ENCODE measurements around the gene ULK3. TPM values are rescaled to one million over a fixed set of nuclear protein-coding genes. Genes with fewer than 3 reads are reported as not detected.

The ULK3 gene
- total and polyA plus RNA-seq, 2 donors: 26.0 to 59.4 TPM

- H3K4me1 ChIP-seq (ENCODE audit: control insufficient read depth in 2 of 2, insufficient read depth in 2 of 2, low read length in 2 of 2): no peaks in the 10 kb centered on the region
- 97% methylated on average over 15 of the region's 15 CpGs for WGBS
- no peak for DNase-seq (ENCODE audit: low read depth in 6 of 9, low spot score in 9 of 9)
- H3K4me3 ChIP-seq (ENCODE audit: low read length in 2 of 2): no peak overlapping the region
- H3K9me3 ChIP-seq (ENCODE audit: control insufficient read depth in 2 of 2, insufficient read depth in 1 of 2, low read length in 1 of 2): no peaks in the 10 kb centered on the region
- peaks cover 0 to 22% of the 10 kb centered on the region in 2 donors for H3K27me3 ChIP-seq (ENCODE audit: control insufficient read depth in 2 of 2, insufficient read depth in 1 of 2, low read length in 1 of 2)
- no peak overlapping the region for H3K27ac ChIP-seq (ENCODE audit: low read depth in 1 of 2, low read length in 1 of 2)
- no peaks in the 10 kb centered on the region for H3K36me3 ChIP-seq (ENCODE audit: control insufficient read depth in 2 of 2, insufficient read depth in 2 of 2, low read length in 1 of 2)
These were observed 27.0 kb downstream of the ULK3 start for GRCh38 chr15:74815961-74816360.

DNA sequence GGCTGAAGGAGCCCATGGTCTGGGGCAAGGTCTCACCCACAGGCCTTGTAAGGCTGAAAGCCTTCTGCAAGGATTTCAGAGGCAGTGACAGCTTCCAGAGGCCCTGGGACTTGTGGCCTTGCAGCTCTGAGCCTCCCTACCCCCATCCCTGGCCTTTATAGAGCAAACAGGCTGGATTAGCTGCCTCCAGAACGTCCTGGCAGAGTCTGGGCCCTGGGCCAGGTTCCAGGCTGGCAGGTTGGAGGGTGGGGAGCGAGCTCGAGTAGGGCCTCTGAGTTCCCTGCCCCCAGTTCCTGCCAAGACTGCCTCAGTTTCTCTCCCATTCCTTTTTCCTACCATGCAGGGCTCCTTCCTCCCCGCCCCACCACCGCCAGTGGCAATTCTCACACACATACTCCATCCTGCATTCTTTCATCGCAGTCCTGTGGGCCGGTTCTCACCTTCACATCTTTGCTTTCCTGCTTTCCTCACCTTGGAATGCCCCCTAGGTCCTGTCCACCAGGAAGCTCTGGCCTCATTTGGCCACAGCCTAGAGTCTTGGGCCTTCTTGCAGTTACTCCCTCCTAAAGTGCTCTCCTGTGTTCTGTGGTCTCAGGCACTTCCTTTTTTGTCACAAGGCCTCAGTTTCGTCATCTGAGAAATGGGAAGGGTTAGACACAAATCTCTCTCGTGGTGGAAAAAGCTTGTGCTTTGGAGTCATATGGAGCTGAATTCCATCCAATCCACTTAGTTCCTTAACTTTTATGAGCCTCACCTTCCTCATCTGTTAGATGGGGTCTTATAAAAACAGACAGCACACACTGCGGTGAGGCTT, 27.6 kb downstream of the ULK3 start:
- Histone ChIP-seq H3K4me1 (ENCODE audit: control insufficient read depth in 2 of 2, insufficient read depth in 2 of 2, low read length in 2 of 2) (no peaks in the 10 kb centered on the region), H3K36me3 (ENCODE audit: control insufficient read depth in 2 of 2, insufficient read depth in 2 of 2, low read length in 1 of 2) (no peaks in the 10 kb centered on the region), H3K9me3 (ENCODE audit: control insufficient read depth in 2 of 2, insufficient read depth in 1 of 2, low read length in 1 of 2) (no peaks in the 10 kb centered on the region), H3K27ac (ENCODE audit: low read depth in 1 of 2, low read length in 1 of 2) (no peak overlapping the region), H3K27me3 (ENCODE audit: control insufficient read depth in 2 of 2, insufficient read depth in 1 of 2, low read length in 1 of 2) (peaks cover 0 to 18% of the 10 kb centered on the region in 2 donors), H3K4me3 (ENCODE audit: low read length in 2 of 2) (no peak overlapping the region)
- no peak for DNase-seq (ENCODE audit: low read depth in 6 of 9, low spot score in 9 of 9)
- WGBS: 91% methylated on average over 10 of the region's 10 CpGs

DNA sequence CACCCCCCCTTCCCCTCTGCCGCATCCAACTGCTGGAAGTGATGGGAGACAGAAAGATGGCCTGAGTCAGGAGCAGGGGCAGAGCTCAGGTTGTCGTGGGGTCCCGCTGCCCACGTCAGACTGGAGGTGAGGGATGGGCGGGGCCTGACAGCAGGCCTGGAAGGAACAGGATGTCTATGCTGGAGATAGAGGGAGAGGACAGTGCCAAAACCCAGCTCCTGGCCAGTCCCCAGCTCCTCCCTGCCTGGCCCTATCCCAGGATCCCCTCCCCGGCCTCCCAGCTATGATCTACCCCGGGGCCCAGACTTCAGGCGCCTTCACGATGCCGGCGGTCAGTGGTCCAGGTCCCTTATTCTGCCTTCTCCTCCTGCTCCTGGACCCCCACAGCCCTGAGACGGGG, 30.4 kb downstream of the ULK3 start, which contains the start of gene LMAN1L:
LMAN1L (plus strand) TSS at position 303 of the 400 bp plus-strand sequence; CDS start at position 323, 20 bp downstream.
- Histone ChIP-seq H3K4me1 (ENCODE audit: control insufficient read depth in 2 of 2, insufficient read depth in 2 of 2, low read length in 2 of 2) (no peaks in the 10 kb centered on the region), H3K36me3 (ENCODE audit: control insufficient read depth in 2 of 2, insufficient read depth in 2 of 2, low read length in 1 of 2) (no peaks in the 10 kb centered on the region), H3K4me3 (ENCODE audit: low read length in 2 of 2) (no peak within 1 kb of the TSS), H3K9me3 (ENCODE audit: control insufficient read depth in 2 of 2, insufficient read depth in 1 of 2, low read length in 1 of 2) (no peaks in the 10 kb centered on the region), H3K27ac (ENCODE audit: low read depth in 1 of 2, low read length in 1 of 2) (no peak within 1 kb of the TSS), H3K27me3 (ENCODE audit: control insufficient read depth in 2 of 2, insufficient read depth in 1 of 2, low read length in 1 of 2) (peaks cover 0 to 4% of the 10 kb centered on the region in 2 donors)
- WGBS: 91% methylated on average over 12 of the region's 12 CpGs
- no peak for DNase-seq (ENCODE audit: low read depth in 6 of 9, low spot score in 9 of 9)

DNA sequence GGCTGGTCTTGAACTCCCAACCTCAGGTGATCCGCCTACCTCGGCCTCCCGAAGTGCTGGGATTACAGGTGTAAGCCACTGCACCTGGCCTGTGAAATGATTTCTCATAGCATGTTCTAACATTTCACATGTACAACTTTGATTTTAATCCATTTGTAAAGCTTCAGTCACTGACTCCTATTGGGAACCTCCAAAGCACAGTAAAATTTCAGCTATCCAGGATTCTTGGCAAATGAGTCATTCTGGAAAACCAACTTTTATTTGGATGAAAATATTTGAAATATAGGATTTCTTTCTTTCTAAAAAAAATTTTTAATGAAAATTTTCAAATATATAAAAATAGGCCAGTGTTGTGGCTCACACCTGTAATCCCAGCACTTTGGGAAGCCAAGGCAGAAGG, 33.0 kb downstream of the ULK3 start:
- Histone ChIP-seq H3K4me1 (ENCODE audit: control insufficient read depth in 2 of 2, insufficient read depth in 2 of 2, low read length in 2 of 2) (no peaks in the 10 kb centered on the region), H3K27ac (ENCODE audit: low read depth in 1 of 2, low read length in 1 of 2) (no peak overlapping the region), H3K36me3 (ENCODE audit: control insufficient read depth in 2 of 2, insufficient read depth in 2 of 2, low read length in 1 of 2) (peaks cover 0 to 2% of the 10 kb centered on the region in 2 donors), H3K27me3 (ENCODE audit: control insufficient read depth in 2 of 2, insufficient read depth in 1 of 2, low read length in 1 of 2) (no peaks in the 10 kb centered on the region), H3K4me3 (ENCODE audit: low read length in 2 of 2) (no peak overlapping the region), H3K9me3 (ENCODE audit: control insufficient read depth in 2 of 2, insufficient read depth in 1 of 2, low read length in 1 of 2) (no peaks in the 10 kb centered on the region)
- 98% methylated on average over 3 of the region's 3 CpGs for WGBS
- DNase-seq (ENCODE audit: low read depth in 6 of 9, low spot score in 9 of 9): no peak

GRCh38 chr15:74809242-74809641, 33.7 kb downstream of the ULK3 start:
- DNase-seq (ENCODE audit: low read depth in 6 of 9, low spot score in 9 of 9): no peak
- WGBS: 93% methylated on average over 5 of the region's 5 CpGs
- Histone ChIP-seq H3K36me3 (ENCODE audit: control insufficient read depth in 2 of 2, insufficient read depth in 2 of 2, low read length in 1 of 2) (peaks cover 1 to 9% of the 10 kb centered on the region in 2 donors), H3K4me3 (ENCODE audit: low read length in 2 of 2) (no peak overlapping the region), H3K9me3 (ENCODE audit: control insufficient read depth in 2 of 2, insufficient read depth in 1 of 2, low read length in 1 of 2) (no peaks in the 10 kb centered on the region), H3K4me1 (ENCODE audit: control insufficient read depth in 2 of 2, insufficient read depth in 2 of 2, low read length in 2 of 2) (no peaks in the 10 kb centered on the region), H3K27me3 (ENCODE audit: control insufficient read depth in 2 of 2, insufficient read depth in 1 of 2, low read length in 1 of 2) (no peaks in the 10 kb centered on the region), H3K27ac (ENCODE audit: low read depth in 1 of 2, low read length in 1 of 2) (no peak overlapping the region)

GRCh38 chr15:74808840-74809229, 34.1 kb downstream of the ULK3 start:
- Histone ChIP-seq H3K36me3 (ENCODE audit: control insufficient read depth in 2 of 2, insufficient read depth in 2 of 2, low read length in 1 of 2) (peaks cover 5 to 13% of the 10 kb centered on the region in 2 donors), H3K9me3 (ENCODE audit: control insufficient read depth in 2 of 2, insufficient read depth in 1 of 2, low read length in 1 of 2) (no peaks in the 10 kb centered on the region), H3K4me1 (ENCODE audit: control insufficient read depth in 2 of 2, insufficient read depth in 2 of 2, low read length in 2 of 2) (no peaks in the 10 kb centered on the region), H3K4me3 (ENCODE audit: low read length in 2 of 2) (no peak overlapping the region), H3K27ac (ENCODE audit: low read depth in 1 of 2, low read length in 1 of 2) (no peak overlapping the region), H3K27me3 (ENCODE audit: control insufficient read depth in 2 of 2, insufficient read depth in 1 of 2, low read length in 1 of 2) (no peaks in the 10 kb centered on the region)
- 84% methylated on average over 4 of the region's 4 CpGs for WGBS
- no peak for DNase-seq (ENCODE audit: low read depth in 6 of 9, low spot score in 9 of 9)

DNA sequence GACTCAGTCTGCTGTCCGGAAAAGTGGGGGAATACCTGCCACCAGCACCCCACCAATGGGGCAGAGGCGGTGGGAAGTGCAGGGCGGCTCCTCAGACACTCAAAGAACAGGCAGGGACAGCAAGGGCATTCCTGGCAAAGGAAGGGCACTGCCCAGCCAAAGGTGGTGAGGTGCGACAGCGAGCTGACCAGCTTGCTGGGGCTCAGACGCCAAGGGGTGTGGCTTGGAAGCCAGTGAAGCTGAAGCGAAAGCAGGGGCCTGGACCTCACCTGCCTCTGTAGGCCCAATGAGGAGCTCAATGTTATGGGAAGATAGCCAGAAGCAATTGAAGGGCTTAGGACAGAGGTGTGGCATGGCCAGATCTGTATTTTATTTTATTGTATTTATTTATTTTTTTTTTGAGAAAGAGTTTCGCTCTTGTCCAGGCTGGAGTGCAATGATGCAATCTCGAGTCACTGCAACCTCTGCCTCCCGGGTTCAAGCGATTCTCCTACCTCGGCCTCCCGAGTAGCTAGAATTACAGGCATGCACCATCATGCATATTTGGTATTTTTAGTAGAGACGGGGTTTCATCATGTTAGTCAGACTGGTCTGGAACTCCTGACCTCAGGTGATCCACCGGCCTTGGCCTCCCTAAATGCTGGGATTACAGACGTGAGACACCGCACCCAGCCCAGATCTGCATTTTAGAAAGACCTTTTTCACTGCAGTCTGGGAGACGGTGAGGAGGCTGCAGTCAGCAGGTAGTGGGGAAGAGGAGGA, 34.7 kb downstream of the ULK3 start:
- WGBS: 90% methylated on average over 18 of the region's 18 CpGs
- DNase-seq (ENCODE audit: low read depth in 6 of 9, low spot score in 9 of 9): no peak

DNA sequence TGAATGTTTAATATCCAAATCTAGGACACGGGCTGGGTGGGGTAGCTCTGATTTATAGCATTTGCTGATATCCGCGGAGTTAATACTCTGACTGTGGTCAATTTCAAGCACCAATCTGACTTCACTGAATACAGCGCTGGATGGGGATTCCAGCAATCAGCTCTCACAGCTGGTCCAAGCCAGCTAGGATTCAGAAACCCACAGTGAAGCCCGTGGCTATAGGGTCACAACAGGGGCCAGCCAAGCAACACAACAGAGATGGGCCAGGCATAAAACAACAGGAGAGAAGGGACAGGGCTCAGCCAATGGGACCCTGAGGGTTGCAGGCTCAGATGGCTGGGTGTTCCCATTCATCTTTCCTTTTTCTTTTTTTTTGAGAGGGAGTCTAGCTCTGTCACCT, 35.7 kb downstream of the ULK3 start:
- H3K4me1 ChIP-seq (ENCODE audit: control insufficient read depth in 2 of 2, insufficient read depth in 2 of 2, low read length in 2 of 2): no peaks in the 10 kb centered on the region
- H3K27ac ChIP-seq (ENCODE audit: low read depth in 1 of 2, low read length in 1 of 2): no peak overlapping the region
- 86% methylated on average over 5 of the region's 5 CpGs for WGBS
- no peaks in the 10 kb centered on the region for H3K9me3 ChIP-seq (ENCODE audit: control insufficient read depth in 2 of 2, insufficient read depth in 1 of 2, low read length in 1 of 2)
- DNase-seq (ENCODE audit: low read depth in 6 of 9, low spot score in 9 of 9): no peak
- H3K4me3 ChIP-seq (ENCODE audit: low read length in 2 of 2): no peak overlapping the region
- H3K27me3 ChIP-seq (ENCODE audit: control insufficient read depth in 2 of 2, insufficient read depth in 1 of 2, low read length in 1 of 2): no peaks in the 10 kb centered on the region
- H3K36me3 ChIP-seq (ENCODE audit: control insufficient read depth in 2 of 2, insufficient read depth in 2 of 2, low read length in 1 of 2): peaks cover 21 to 29% of the 10 kb centered on the region in 2 donors

More for the DNA sequence above, 34.7 kb downstream of the ULK3 start:
- peaks cover 11 to 19% of the 10 kb centered on the region in 2 donors for H3K36me3 ChIP-seq (ENCODE audit: control insufficient read depth in 2 of 2, insufficient read depth in 2 of 2, low read length in 1 of 2)
- H3K4me1 ChIP-seq (ENCODE audit: control insufficient read depth in 2 of 2, insufficient read depth in 2 of 2, low read length in 2 of 2): no peaks in the 10 kb centered on the region
- no peaks in the 10 kb centered on the region for H3K9me3 ChIP-seq (ENCODE audit: control insufficient read depth in 2 of 2, insufficient read depth in 1 of 2, low read length in 1 of 2)
- no peak overlapping the region for H3K27ac ChIP-seq (ENCODE audit: low read depth in 1 of 2, low read length in 1 of 2)
- no peak overlapping the region for H3K4me3 ChIP-seq (ENCODE audit: low read length in 2 of 2)
- no peaks in the 10 kb centered on the region for H3K27me3 ChIP-seq (ENCODE audit: control insufficient read depth in 2 of 2, insufficient read depth in 1 of 2, low read length in 1 of 2)

GRCh38 chr15:74804935-74805334, 38.0 kb downstream of the ULK3 start:
- no peak for DNase-seq (ENCODE audit: low read depth in 6 of 9, low spot score in 9 of 9)
- Histone ChIP-seq H3K4me1 (ENCODE audit: control insufficient read depth in 2 of 2, insufficient read depth in 2 of 2, low read length in 2 of 2) (peaks cover 0 to 7% of the 10 kb centered on the region in 2 donors), H3K27me3 (ENCODE audit: control insufficient read depth in 2 of 2, insufficient read depth in 1 of 2, low read length in 1 of 2) (no peaks in the 10 kb centered on the region), H3K36me3 (ENCODE audit: control insufficient read depth in 2 of 2, insufficient read depth in 2 of 2, low read length in 1 of 2) (peaks cover 44 to 52% of the 10 kb centered on the region in 2 donors), H3K4me3 (ENCODE audit: low read length in 2 of 2) (no peak overlapping the region), H3K27ac (ENCODE audit: low read depth in 1 of 2, low read length in 1 of 2) (no peak overlapping the region), H3K9me3 (ENCODE audit: control insufficient read depth in 2 of 2, insufficient read depth in 1 of 2, low read length in 1 of 2) (no peaks in the 10 kb centered on the region)
- 87% methylated on average over 6 of the region's 6 CpGs for WGBS

Measured in thymus (tissue), 11 donors.